T-helper 2 cell treated with Interferon-gamma antibody and Interleukin-4, amounts not matched to agents 5 μg/mL and 100 μg/mL, for 36 hours (primary cell): ENCODE data around the gene KLF5.
A peak's percentile ranks its signal among the peaks of the same experiment; 100 is the strongest.

Experiments
- DNase-seq: peaks from one replicate; pipeline ENCODE4 v3.0.0; 2021; ENCODE audit warnings: low spot score
- H3K27ac Mint-ChIP-seq: one replicate; pipeline ENCODE4 v1.8.0; 2021; ENCODE audit warnings: mild to moderate bottlenecking, mixed read lengths
- H3K27me3 Mint-ChIP-seq: one replicate; pipeline ENCODE4 v1.8.0; 2021; ENCODE audit warnings: low read depth, mixed read lengths
- H3K36me3 Mint-ChIP-seq: one replicate; pipeline ENCODE4 v1.8.0; 2021; ENCODE audit warnings: low read depth, mixed read lengths
- H3K4me1 Mint-ChIP-seq: one replicate; pipeline ENCODE4 v1.8.0; 2021; ENCODE audit warnings: low read depth, mixed read lengths
- H3K4me3 Mint-ChIP-seq: one replicate; pipeline ENCODE4 v1.8.0; 2022; ENCODE audit warnings: mild to moderate bottlenecking, moderate library complexity, mixed read lengths
- H3K9me3 Mint-ChIP-seq: one replicate; pipeline ENCODE4 v1.8.0; 2021; ENCODE audit warnings: mixed read lengths

Gene KLF5

GRCh38 chr13:73058736-73059459 lies at the start of gene KLF5:
TSS of gene KLF5 (plus strand) at chr13:73059005. CDS start at chr13:73059328, 323 bp downstream.
- Mint-ChIP-seq H3K9me3 (no peaks in the 10 kb centered on the region), H3K27ac (peak within 1 kb of the TSS; percentile 79), H3K4me1 (peaks cover 17% of the 10 kb centered on the region), H3K36me3 (peaks cover 10% of the 10 kb centered on the region), H3K27me3 (peaks cover 65% of the 10 kb centered on the region), H3K4me3 (peak within 1 kb of the TSS; percentile 86)
- peak; percentile 96 for DNase-seq

- no peak for DNase-seq
- peaks cover 2% of the 10 kb centered on the region for H3K36me3 Mint-ChIP-seq
- no peak overlapping the region for H3K4me3 Mint-ChIP-seq
- H3K9me3 Mint-ChIP-seq = no peaks in the 10 kb centered on the region
- no peak overlapping the region for H3K27ac Mint-ChIP-seq
- H3K4me1 Mint-ChIP-seq = peaks cover 3% of the 10 kb centered on the region
- no peaks in the 10 kb centered on the region for H3K27me3 Mint-ChIP-seq
Measured at GRCh38 chr13:73011751-73012150, 47.1 kb upstream of the KLF5 start.

- Mint-ChIP-seq H3K36me3 (peaks cover 6% of the 10 kb centered on the region), H3K27me3 (no peaks in the 10 kb centered on the region), H3K4me3 (no peak overlapping the region), H3K4me1 (no peaks in the 10 kb centered on the region), H3K27ac (no peak overlapping the region), H3K9me3 (no peaks in the 10 kb centered on the region)
- no peak for DNase-seq
Measured at GRCh38 chr13:73015805-73016204, 43.0 kb upstream of the KLF5 start.

GRCh38 chr13:73018336-73018735 lies 40.5 kb upstream of the KLF5 start:
- Mint-ChIP-seq H3K9me3 (no peaks in the 10 kb centered on the region), H3K36me3 (peaks cover 5% of the 10 kb centered on the region), H3K27ac (no peak overlapping the region), H3K27me3 (no peaks in the 10 kb centered on the region), H3K4me3 (no peak overlapping the region), H3K4me1 (no peaks in the 10 kb centered on the region)
- DNase-seq = no peak

GRCh38 chr13:73025217-73026012 lies 33.4 kb upstream of the KLF5 start:
- DNase-seq = no peak
- H3K4me1 Mint-ChIP-seq = peaks cover 5% of the 10 kb centered on the region
- H3K27ac Mint-ChIP-seq = no peak overlapping the region
- H3K27me3 Mint-ChIP-seq = no peaks in the 10 kb centered on the region
- H3K4me3 Mint-ChIP-seq = no peak overlapping the region
- peaks cover 4% of the 10 kb centered on the region for H3K36me3 Mint-ChIP-seq
- no peaks in the 10 kb centered on the region for H3K9me3 Mint-ChIP-seq

GRCh38 chr13:73034901-73035300 lies 23.9 kb upstream of the KLF5 start:
- Mint-ChIP-seq H3K9me3 (no peaks in the 10 kb centered on the region), H3K36me3 (no peaks in the 10 kb centered on the region), H3K27ac (no peak overlapping the region), H3K27me3 (no peaks in the 10 kb centered on the region), H3K4me3 (no peak overlapping the region), H3K4me1 (no peaks in the 10 kb centered on the region)
- DNase-seq = no peak

- DNase-seq = no peak
- H3K27me3 Mint-ChIP-seq = no peaks in the 10 kb centered on the region
- H3K4me1 Mint-ChIP-seq = no peaks in the 10 kb centered on the region
- no peaks in the 10 kb centered on the region for H3K36me3 Mint-ChIP-seq
- H3K27ac Mint-ChIP-seq = no peak overlapping the region
- no peak overlapping the region for H3K4me3 Mint-ChIP-seq
- no peaks in the 10 kb centered on the region for H3K9me3 Mint-ChIP-seq
Measured at GRCh38 chr13:73035660-73036059, 23.1 kb upstream of the KLF5 start.

- Mint-ChIP-seq H3K27me3 (no peaks in the 10 kb centered on the region), H3K9me3 (no peaks in the 10 kb centered on the region), H3K4me3 (no peak overlapping the region), H3K27ac (no peak overlapping the region), H3K36me3 (no peaks in the 10 kb centered on the region), H3K4me1 (no peaks in the 10 kb centered on the region)
- no peak for DNase-seq
Measured at GRCh38 chr13:73036566-73036965, 22.2 kb upstream of the KLF5 start.

- H3K4me3 Mint-ChIP-seq = no peak overlapping the region
- no peaks in the 10 kb centered on the region for H3K4me1 Mint-ChIP-seq
- no peak overlapping the region for H3K27ac Mint-ChIP-seq
- H3K9me3 Mint-ChIP-seq = no peaks in the 10 kb centered on the region
- DNase-seq = no peak
- H3K36me3 Mint-ChIP-seq = no peaks in the 10 kb centered on the region
- H3K27me3 Mint-ChIP-seq = no peaks in the 10 kb centered on the region
Measured at GRCh38 chr13:73038064-73038463, 20.7 kb upstream of the KLF5 start.

- no peaks in the 10 kb centered on the region for H3K27me3 Mint-ChIP-seq
- H3K4me3 Mint-ChIP-seq = no peak overlapping the region
- no peaks in the 10 kb centered on the region for H3K9me3 Mint-ChIP-seq
- no peaks in the 10 kb centered on the region for H3K4me1 Mint-ChIP-seq
- no peak for DNase-seq
- no peaks in the 10 kb centered on the region for H3K36me3 Mint-ChIP-seq
- no peak overlapping the region for H3K27ac Mint-ChIP-seq
Measured at GRCh38 chr13:73039201-73040108, 19.4 kb upstream of the KLF5 start.

GRCh38 chr13:73040484-73040883 lies 18.3 kb upstream of the KLF5 start:
- Mint-ChIP-seq H3K27me3 (peaks cover 2% of the 10 kb centered on the region), H3K4me3 (no peak overlapping the region), H3K27ac (no peak overlapping the region)

GRCh38 chr13:73040968-73041596 lies 17.7 kb upstream of the KLF5 start:
- Mint-ChIP-seq H3K9me3 (no peaks in the 10 kb centered on the region), H3K27ac (no peak overlapping the region), H3K27me3 (peaks cover 2% of the 10 kb centered on the region), H3K4me1 (no peaks in the 10 kb centered on the region), H3K4me3 (no peak overlapping the region), H3K36me3 (no peaks in the 10 kb centered on the region)
- no peak for DNase-seq

More at GRCh38 chr13:73040484-73040883, 18.3 kb upstream of the KLF5 start:
- Mint-ChIP-seq H3K36me3 (no peaks in the 10 kb centered on the region), H3K4me1 (no peaks in the 10 kb centered on the region), H3K9me3 (no peaks in the 10 kb centered on the region)
- no peak for DNase-seq

GRCh38 chr13:73045031-73045430 lies 13.8 kb upstream of the KLF5 start:
- Mint-ChIP-seq H3K4me1 (no peaks in the 10 kb centered on the region), H3K9me3 (no peaks in the 10 kb centered on the region), H3K27me3 (peaks cover 2% of the 10 kb centered on the region), H3K27ac (no peak overlapping the region), H3K36me3 (no peaks in the 10 kb centered on the region), H3K4me3 (no peak overlapping the region)
- DNase-seq = no peak
